ENCODE measurements around the gene MRPL33. TPM values are rescaled to one million over a fixed set of nuclear protein-coding genes. Genes with fewer than 3 reads are reported as not detected.
A peak's percentile ranks its signal among the peaks of the same experiment; 100 is the strongest.

Gene MRPL33
- total RNA-seq, 1 donor = 105 TPM

- TF ChIP-seq CTCF (IDR thresholded peaks at IDR 0.05; ENCODE audit: extremely low read depth, low read depth, low read length) = no peak
- Histone ChIP-seq H3K4me1 (ENCODE audit: insufficient read depth, low read length) (peaks cover 27% of the 10 kb centered on the region), H3K27ac (ENCODE audit: low read depth, low read length) (no peak overlapping the region), H3K36me3 (ENCODE audit: insufficient read depth, low read length) (no peaks in the 10 kb centered on the region), H4K20me1 (ENCODE audit: insufficient read depth, low read length) (no peaks in the 10 kb centered on the region), H3K9me3 (ENCODE audit: low read depth, low read length) (no peaks in the 10 kb centered on the region), H3K4me2 (ENCODE audit: insufficient read depth, low read length) (peak overlapping the region; percentile 63), H3K79me2 (ENCODE audit: insufficient read depth, low read length) (no peaks in the 10 kb centered on the region), H2AFZ (ENCODE audit: low read length) (peak overlapping the region; percentile 87), H3K4me3 (ENCODE audit: insufficient read depth, low read length) (no peak overlapping the region), H3K27me3 (ENCODE audit: insufficient read depth, low read length) (no peaks in the 10 kb centered on the region)
- no peak for DNase-seq (ENCODE audit: insufficient read length, low spot score, missing footprints)
Measured at GRCh38 chr2:27766287-27766661, 5.2 kb upstream of the MRPL33 start.

GRCh38 chr2:27771202-27771547, 344 bp upstream of the MRPL33 start:
- peak overlapping the region; percentile 95 for H3K4me2 ChIP-seq (ENCODE audit: insufficient read depth, low read length)
- H3K4me3 ChIP-seq (ENCODE audit: insufficient read depth, low read length) = peak overlapping the region; percentile 93
- H3K27ac ChIP-seq (ENCODE audit: low read depth, low read length) = peak overlapping the region; percentile 95
- no peak for DNase-seq (ENCODE audit: insufficient read length, low spot score, missing footprints)
- H3K4me1 ChIP-seq (ENCODE audit: insufficient read depth, low read length) = peaks cover 24% of the 10 kb centered on the region
- no peaks in the 10 kb centered on the region for H4K20me1 ChIP-seq (ENCODE audit: insufficient read depth, low read length)
- peaks cover 45% of the 10 kb centered on the region for H3K79me2 ChIP-seq (ENCODE audit: insufficient read depth, low read length)
- H3K9me3 ChIP-seq (ENCODE audit: low read depth, low read length) = no peaks in the 10 kb centered on the region
- H3K27me3 ChIP-seq (ENCODE audit: insufficient read depth, low read length) = no peaks in the 10 kb centered on the region
- H3K36me3 ChIP-seq (ENCODE audit: insufficient read depth, low read length) = peaks cover 22% of the 10 kb centered on the region
- peak overlapping the region; percentile 98 for H2AFZ ChIP-seq (ENCODE audit: low read length)
- no peak for TF ChIP-seq CTCF (IDR thresholded peaks at IDR 0.05; ENCODE audit: extremely low read depth, low read depth, low read length)

GRCh38 chr2:27772804-27773203, 1.3 kb downstream of the MRPL33 start:
- no peak for DNase-seq (ENCODE audit: insufficient read length, low spot score, missing footprints)
- no peak for TF ChIP-seq CTCF (IDR thresholded peaks at IDR 0.05; ENCODE audit: extremely low read depth, low read depth, low read length)
- H3K27ac ChIP-seq (ENCODE audit: low read depth, low read length) = peak overlapping the region; percentile 95

GRCh38 chr2:27773959-27774358, 2.4 kb downstream of the MRPL33 start:
- Histone ChIP-seq H2AFZ (ENCODE audit: low read length) (no peak overlapping the region), H3K36me3 (ENCODE audit: insufficient read depth, low read length) (peaks cover 42% of the 10 kb centered on the region)

More at GRCh38 chr2:27772804-27773203, 1.3 kb downstream of the MRPL33 start:
- Histone ChIP-seq H3K9me3 (ENCODE audit: low read depth, low read length) (no peaks in the 10 kb centered on the region), H3K36me3 (ENCODE audit: insufficient read depth, low read length) (peaks cover 38% of the 10 kb centered on the region), H3K4me3 (ENCODE audit: insufficient read depth, low read length) (peak overlapping the region; percentile 93), H3K27me3 (ENCODE audit: insufficient read depth, low read length) (no peaks in the 10 kb centered on the region), H3K4me2 (ENCODE audit: insufficient read depth, low read length) (peak overlapping the region; percentile 95), H2AFZ (ENCODE audit: low read length) (no peak overlapping the region), H3K79me2 (ENCODE audit: insufficient read depth, low read length) (peaks cover 61% of the 10 kb centered on the region), H4K20me1 (ENCODE audit: insufficient read depth, low read length) (no peaks in the 10 kb centered on the region), H3K4me1 (ENCODE audit: insufficient read depth, low read length) (peaks cover 23% of the 10 kb centered on the region)

More at GRCh38 chr2:27773959-27774358, 2.4 kb downstream of the MRPL33 start:
- H3K4me3 ChIP-seq (ENCODE audit: insufficient read depth, low read length) = peak overlapping the region; percentile 93
- H3K27ac ChIP-seq (ENCODE audit: low read depth, low read length) = peak overlapping the region; percentile 13
- H3K27me3 ChIP-seq (ENCODE audit: insufficient read depth, low read length) = no peaks in the 10 kb centered on the region
- H3K9me3 ChIP-seq (ENCODE audit: low read depth, low read length) = no peaks in the 10 kb centered on the region
- no peaks in the 10 kb centered on the region for H4K20me1 ChIP-seq (ENCODE audit: insufficient read depth, low read length)
- H3K4me1 ChIP-seq (ENCODE audit: insufficient read depth, low read length) = peaks cover 23% of the 10 kb centered on the region
- no peak for DNase-seq (ENCODE audit: insufficient read length, low spot score, missing footprints)
- TF ChIP-seq CTCF (IDR thresholded peaks at IDR 0.05; ENCODE audit: extremely low read depth, low read depth, low read length) = no peak
- peak overlapping the region; percentile 95 for H3K4me2 ChIP-seq (ENCODE audit: insufficient read depth, low read length)
- H3K79me2 ChIP-seq (ENCODE audit: insufficient read depth, low read length) = peaks cover 73% of the 10 kb centered on the region
